Activated T-cell treated with anti-CD3 and anti-CD28 coated beads for 4 hours (primary cell): ENCODE results near the gene FLT3LG.

Experiments used
- DNase-seq: peaks from one replicate; pipeline ENCODE4 v3.0.0-alpha.2; 2020

The FLT3LG gene

GRCh38 chr19:49489601-49490167 is 15.7 kb downstream of the FLT3LG start:
- DNase-seq: no peak

DNA sequence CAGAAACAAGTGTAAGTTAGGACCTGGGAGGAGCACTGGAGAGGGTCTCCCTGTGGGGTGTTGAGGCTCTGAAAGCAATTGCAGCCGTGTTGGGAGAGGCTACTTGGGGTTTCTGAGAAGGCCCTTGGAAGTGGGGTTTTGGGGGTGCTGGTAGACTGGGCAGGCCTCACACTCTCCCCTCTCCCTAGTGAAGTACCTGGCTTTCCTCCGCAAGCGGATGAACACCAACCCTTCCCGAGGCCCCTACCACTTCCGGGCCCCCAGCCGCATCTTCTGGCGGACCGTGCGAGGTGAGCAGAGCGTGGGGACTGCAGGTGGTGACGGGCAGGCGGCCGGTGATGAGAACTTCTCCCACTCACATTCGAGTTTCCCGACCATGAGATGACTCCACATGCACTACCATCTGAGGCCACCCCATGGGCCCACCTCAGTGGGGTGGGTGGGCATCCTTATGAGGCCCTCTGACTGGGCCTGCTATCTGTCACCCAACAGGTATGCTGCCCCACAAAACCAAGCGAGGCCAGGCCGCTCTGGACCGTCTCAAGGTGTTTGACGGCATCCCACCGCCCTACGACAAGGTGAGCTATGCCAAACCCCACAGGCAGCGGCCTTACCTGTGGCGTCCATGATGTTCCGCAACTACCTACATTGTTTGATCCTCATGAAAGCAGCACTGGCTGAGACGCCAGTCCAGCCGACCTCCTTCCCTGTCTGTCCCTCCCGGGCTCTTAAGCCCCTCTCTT is 16.4 kb downstream of the FLT3LG start:
- no peak for DNase-seq

DNA sequence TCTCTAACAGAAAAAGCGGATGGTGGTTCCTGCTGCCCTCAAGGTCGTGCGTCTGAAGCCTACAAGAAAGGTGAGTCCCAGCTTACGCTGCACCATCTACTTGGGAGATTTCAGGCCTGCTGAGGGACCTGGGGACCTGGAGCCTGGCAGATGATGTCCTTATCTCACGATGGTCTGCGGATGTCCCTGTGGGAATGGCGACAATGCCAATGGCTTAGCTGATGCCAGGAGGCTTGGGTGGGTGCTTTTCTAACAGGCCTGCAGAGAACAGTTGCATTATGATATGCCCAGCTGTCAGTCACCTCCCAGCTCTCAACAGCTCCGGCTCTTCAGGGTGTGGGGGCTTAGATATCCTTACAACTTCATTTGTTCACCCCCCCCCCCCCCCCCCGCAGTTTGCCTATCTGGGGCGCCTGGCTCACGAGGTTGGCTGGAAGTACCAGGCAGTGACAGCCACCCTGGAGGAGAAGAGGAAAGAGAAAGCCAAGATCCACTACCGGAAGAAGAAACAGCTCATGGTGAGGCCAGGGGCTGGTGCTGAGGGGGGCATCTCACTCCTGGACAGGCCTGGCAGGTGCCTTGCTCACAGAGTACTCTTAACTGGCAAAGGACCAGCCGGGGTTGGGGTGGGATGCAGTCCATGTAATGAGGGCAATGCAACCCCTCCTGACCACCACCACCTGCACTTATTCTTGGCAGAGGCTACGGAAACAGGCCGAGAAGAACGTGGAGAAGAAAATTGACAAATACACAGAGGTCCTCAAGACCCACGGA is 17.2 kb downstream of the FLT3LG start:
- no peak for DNase-seq

DNA sequence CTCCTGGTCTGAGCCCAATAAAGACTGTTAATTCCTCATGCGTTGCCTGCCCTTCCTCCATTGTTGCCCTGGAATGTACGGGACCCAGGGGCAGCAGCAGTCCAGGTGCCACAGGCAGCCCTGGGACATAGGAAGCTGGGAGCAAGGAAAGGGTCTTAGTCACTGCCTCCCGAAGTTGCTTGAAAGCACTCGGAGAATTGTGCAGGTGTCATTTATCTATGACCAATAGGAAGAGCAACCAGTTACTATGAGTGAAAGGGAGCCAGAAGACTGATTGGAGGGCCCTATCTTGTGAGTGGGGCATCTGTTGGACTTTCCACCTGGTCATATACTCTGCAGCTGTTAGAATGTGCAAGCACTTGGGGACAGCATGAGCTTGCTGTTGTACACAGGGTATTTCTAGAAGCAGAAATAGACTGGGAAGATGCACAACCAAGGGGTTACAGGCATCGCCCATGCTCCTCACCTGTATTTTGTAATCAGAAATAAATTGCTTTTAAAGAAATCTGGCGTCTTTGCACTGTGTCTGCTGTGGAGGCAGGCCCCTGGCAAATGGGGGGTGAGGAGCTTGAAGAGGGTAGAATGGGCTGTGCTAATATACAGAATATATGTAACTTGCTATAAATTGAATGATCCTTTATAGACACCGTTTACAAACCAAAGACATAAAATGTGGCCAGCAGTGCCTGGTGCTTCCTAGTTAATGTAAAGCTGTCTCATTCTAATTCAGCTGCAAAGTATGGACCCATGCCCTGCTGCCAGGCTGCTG is 18.0 kb downstream of the FLT3LG start:
- no peak for DNase-seq

GRCh38 chr19:49492573-49493405 is 18.8 kb downstream of the FLT3LG start:
- no peak for DNase-seq

DNA sequence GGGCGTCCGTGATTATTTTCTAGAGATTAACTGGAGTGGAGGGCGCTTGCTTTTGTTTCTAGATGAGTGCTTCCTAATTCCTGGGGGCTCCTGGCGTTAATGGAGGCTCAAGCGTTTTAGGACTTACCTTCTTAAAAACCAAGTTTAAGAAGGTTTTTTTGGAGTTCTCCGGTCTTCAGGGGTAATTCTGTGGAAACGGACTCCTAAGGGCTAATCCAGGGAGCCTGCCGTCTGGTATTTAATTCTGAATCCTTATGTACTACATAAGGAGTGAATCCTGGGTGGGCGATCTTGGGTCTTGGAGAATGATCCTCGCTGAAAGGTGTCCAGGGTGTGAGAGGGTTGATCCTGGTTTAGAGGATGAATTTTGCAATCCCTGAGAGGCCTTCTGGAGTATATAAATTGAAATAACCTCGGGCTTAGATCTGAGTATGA is 22.6 kb downstream of the FLT3LG start:
- DNase-seq: no peak

- peak; percentile 59 for DNase-seq
Measured at GRCh38 chr19:49497047-49497788, 23.2 kb downstream of the FLT3LG start.

GRCh38 chr19:49497789-49498103 is 23.7 kb downstream of the FLT3LG start:
- no peak for DNase-seq

DNA sequence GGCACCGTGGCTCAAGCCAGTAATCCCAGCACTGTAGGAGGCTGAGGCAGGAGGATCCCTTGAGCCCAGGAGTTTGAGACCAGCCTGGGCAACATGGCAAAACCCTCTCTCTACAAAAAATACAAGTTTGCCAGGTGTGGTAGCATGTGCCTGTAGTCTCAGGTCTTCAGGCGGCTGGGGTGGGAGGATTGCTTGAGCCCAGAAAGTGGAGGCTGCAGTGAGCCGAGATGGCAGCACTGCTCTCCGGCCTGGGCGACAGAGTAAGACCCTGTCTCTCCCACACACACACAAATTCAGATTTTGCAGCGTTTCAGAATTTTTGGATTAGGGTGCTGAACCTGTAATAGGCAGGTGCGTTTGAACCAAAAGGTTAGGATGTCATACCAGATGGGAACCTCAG is 24.5 kb downstream of the FLT3LG start:
- no peak for DNase-seq

- DNase-seq: no peak
Measured at GRCh38 chr19:49499030-49499670, 25.1 kb downstream of the FLT3LG start.

DNA sequence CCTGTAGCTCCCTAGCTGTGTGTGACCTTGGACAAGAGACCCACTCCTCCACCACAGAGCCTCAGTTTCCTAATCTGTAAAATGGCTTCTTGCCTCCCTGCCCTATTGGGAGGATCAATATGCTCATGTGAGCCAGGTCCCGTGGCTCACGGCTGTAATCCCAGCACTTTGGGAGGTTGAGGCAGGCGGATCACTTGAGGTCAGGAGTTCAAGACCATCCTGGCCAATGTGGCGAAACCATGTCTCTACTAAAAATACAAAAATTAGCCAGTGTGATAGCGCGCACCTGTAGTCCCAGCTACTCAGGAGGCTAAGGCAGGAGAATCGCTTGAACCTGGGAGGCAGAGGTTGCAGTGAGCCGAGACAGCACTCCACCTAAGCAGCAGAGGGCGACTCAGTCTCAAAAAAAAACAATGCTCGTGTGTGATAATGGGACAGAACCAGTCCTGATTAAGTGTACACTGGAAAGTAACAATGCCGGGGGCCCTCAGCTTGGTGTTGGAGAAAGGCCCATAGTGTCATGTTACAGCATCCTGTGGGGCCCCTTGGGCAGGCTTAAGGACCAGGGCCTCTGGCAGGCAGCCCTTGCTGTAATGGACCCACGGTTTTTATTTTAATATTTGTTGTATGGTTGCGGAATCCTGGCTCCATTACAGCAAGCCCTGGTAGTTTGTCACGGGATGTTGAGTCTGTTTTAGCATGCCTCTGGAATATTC is 29.0 kb downstream of the FLT3LG start:
- peak; percentile 28 for DNase-seq

- DNase-seq: no peak
Measured at GRCh38 chr19:49503582-49503962, 29.6 kb downstream of the FLT3LG start.

DNA sequence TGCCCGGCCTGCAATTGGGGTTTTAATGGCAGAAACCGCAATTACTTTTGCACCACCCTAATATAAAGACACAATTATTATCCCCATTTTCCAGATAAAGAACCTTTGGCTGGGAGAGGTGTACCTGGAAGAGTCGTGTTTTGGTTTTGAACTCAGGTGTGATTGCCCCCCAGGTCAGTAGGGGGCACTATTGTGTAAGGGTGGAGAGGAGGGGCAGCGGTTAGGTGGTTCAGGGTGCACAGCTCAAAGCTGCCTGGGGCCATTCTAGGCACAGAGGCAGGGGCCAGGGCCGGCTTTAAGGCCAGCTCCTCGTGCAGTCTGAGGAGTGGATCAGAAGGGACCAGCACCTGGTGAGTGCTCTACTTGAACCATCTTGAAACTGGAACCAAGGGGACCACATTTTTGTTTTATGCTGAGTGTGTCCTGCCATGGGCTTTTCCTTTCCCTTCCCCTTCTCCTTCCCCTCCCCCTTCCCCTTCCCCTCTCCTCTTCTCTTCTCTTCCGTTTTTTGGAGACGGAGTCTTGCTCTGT is 32.6 kb downstream of the FLT3LG start:
- DNase-seq: peak; percentile 79

- DNase-seq: no peak
Measured at GRCh38 chr19:49507803-49508494, 33.9 kb downstream of the FLT3LG start.

GRCh38 chr19:49512970-49513745 is 39.1 kb downstream of the FLT3LG start:
- DNase-seq: no peak

- DNase-seq: no peak
Measured at GRCh38 chr19:49513746-49514118, 39.7 kb downstream of the FLT3LG start.

DNA sequence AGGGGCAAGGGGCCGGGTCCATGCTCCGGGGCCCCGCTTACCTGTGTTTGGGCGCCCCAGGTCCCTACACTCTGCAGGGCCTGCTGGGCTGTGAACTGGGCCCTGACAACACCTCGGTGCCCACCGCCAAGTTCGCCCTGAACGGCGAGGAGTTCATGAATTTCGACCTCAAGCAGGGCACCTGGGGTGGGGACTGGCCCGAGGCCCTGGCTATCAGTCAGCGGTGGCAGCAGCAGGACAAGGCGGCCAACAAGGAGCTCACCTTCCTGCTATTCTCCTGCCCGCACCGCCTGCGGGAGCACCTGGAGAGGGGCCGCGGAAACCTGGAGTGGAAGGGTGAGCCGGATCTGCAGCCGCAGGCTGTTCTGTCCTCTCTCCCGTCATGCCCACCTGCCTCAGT is 40.1 kb downstream of the FLT3LG start:
- no peak for DNase-seq

- no peak for DNase-seq
Measured at GRCh38 chr19:49515767-49516166, 41.8 kb downstream of the FLT3LG start.

DNA sequence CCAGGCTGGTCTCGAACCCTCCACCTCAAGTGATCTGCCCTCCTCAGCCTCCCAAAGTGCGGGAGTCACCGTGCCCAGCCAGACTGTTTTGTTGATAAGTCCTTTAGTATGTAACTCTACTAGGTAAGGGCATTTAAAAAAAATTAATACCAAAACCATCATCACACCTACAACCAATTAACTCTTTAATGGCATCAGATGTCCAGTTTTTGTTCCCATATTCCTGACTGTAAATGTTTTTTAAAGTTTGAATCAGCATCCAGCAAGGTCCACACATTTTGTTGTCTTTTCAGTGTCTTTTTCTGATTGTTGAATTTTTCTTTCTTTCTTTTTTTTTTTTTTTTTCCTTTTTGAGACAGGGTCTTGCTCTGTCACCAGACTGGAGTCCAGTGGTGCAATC is 44.0 kb downstream of the FLT3LG start:
- no peak for DNase-seq
